Testis (tissue), 2 donors: ENCODE data around the gene DDX54.

ENCODE experiments used
- POLR2A ChIP-seq: fragments of 450-650 bp; IDR thresholded peaks from one replicate; pipeline ENCODE4 v1.6.1; 2017; ENCODE audit warnings: antibody characterized with exemption, mild to moderate bottlenecking, moderate library complexity
- TF ChIP-seq, protein P1 (sequence below), 3 experiments: fragments of 450-650 bp in 2 of 3; fragments of 200-600 bp in 1 of 3; sonication (generic) in 1 of 3; IDR thresholded peaks; one replicate each; pipeline ENCODE4 v1.5.1; 2016 to 2019; ENCODE audit warnings: antibody characterized with exemption in 3 of 3, mild to moderate bottlenecking in 2 of 3, moderate library complexity in 1 of 3

GRCh38 chr12:113134521-113134951 is 50.7 kb downstream of the DDX54 start:
- TF ChIP-seq POLR2A: no peak
- TF ChIP-seq, protein P1, sequence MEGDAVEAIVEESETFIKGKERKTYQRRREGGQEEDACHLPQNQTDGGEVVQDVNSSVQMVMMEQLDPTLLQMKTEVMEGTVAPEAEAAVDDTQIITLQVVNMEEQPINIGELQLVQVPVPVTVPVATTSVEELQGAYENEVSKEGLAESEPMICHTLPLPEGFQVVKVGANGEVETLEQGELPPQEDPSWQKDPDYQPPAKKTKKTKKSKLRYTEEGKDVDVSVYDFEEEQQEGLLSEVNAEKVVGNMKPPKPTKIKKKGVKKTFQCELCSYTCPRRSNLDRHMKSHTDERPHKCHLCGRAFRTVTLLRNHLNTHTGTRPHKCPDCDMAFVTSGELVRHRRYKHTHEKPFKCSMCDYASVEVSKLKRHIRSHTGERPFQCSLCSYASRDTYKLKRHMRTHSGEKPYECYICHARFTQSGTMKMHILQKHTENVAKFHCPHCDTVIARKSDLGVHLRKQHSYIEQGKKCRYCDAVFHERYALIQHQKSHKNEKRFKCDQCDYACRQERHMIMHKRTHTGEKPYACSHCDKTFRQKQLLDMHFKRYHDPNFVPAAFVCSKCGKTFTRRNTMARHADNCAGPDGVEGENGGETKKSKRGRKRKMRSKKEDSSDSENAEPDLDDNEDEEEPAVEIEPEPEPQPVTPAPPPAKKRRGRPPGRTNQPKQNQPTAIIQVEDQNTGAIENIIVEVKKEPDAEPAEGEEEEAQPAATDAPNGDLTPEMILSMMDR (IDR thresholded peaks at IDR 0.05): no peak
